ENCODE measurements around the gene VDAC1.

DNA sequence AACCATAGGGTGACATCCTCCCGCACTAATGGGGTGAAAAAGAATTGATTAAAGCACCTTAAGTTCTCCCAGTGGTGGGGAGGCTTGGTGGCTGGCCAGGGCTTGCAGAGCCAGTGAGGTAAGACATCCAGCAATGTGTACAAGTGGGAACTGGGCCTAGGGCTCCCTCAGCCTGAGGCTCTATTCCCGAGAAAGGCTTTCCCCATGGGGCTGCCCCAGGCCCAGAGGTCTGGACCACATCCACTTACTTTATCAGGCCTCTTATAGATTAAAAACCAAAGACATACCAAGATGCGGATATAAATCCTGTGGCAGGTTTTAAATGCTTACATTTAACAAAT, 71.6 kb downstream of the VDAC1 start:
- TF ChIP-seq, protein P1, sequence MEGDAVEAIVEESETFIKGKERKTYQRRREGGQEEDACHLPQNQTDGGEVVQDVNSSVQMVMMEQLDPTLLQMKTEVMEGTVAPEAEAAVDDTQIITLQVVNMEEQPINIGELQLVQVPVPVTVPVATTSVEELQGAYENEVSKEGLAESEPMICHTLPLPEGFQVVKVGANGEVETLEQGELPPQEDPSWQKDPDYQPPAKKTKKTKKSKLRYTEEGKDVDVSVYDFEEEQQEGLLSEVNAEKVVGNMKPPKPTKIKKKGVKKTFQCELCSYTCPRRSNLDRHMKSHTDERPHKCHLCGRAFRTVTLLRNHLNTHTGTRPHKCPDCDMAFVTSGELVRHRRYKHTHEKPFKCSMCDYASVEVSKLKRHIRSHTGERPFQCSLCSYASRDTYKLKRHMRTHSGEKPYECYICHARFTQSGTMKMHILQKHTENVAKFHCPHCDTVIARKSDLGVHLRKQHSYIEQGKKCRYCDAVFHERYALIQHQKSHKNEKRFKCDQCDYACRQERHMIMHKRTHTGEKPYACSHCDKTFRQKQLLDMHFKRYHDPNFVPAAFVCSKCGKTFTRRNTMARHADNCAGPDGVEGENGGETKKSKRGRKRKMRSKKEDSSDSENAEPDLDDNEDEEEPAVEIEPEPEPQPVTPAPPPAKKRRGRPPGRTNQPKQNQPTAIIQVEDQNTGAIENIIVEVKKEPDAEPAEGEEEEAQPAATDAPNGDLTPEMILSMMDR (conservative IDR thresholded peaks at IDR 0.05 in 1 of 2, IDR thresholded peaks at IDR 0.05 in 1 of 2; ENCODE audit: extremely low read depth in 1 of 2, insufficient read depth in 1 of 2, low read depth in 1 of 2, low read length in 2 of 2): no peak
- TF ChIP-seq EZH2 (IDR thresholded peaks at IDR 0.05; ENCODE audit: borderline replicate concordance, low read length): no peak

All from mammary epithelial cell (primary cell).